Prostate gland (tissue), 2 donors: ENCODE measurements around the gene RAD21L1. TPM values are rescaled to one million over a fixed set of nuclear protein-coding genes. Genes with fewer than 3 reads are reported as not detected.

ENCODE experiments used
- DNase-seq: peaks from one replicate; pipeline ENCODE4 v3.0.0-alpha.2; 2019; ENCODE audit warnings: low spot score
- H3K27ac ChIP-seq, 2 donors: fragments of 200-600 bp; sonication (generic); 2 replicates each; pipeline ENCODE4 v1.5.1; 2017 to 2019
- H3K27me3 ChIP-seq: fragments of 200-600 bp; sonication (generic); replicated peaks from 2 replicates; pipeline ENCODE4 v1.5.1; 2019; ENCODE audit not compliant: insufficient read depth
- H3K36me3 ChIP-seq, 2 donors: fragments of 200-600 bp; sonication (generic); 1 replicate in 1 of 2; 2 replicates in 1 of 2; pipeline versions ENCODE4 v1.5.1 to v1.8.1; 2017 to 2019
- H3K4me1 ChIP-seq: fragments of 200-600 bp; sonication (generic); replicated peaks from 2 replicates; pipeline ENCODE4 v1.5.1; 2019
- H3K4me3 ChIP-seq, 2 donors: fragments of 200-600 bp; sonication (generic); 2 replicates each; pipeline ENCODE4 v1.5.1; 2017 to 2019
- H3K9me3 ChIP-seq: fragments of 200-600 bp; sonication (generic); 2 replicates; pipeline ENCODE4 v1.5.1; 2017
- CTCF ChIP-seq, 4 experiments: fragments of 200-600 bp in 2 of 4; fragments of 450-650 bp in 2 of 4; sonication (generic) in 2 of 4; IDR thresholded peaks; 1 replicate in 3 of 4; 2 replicates in 1 of 4; pipeline ENCODE4 v1.5.1; 2016 to 2019; ENCODE audit warnings: antibody characterized with exemption in 4 of 4, mild to moderate bottlenecking in 2 of 4, moderate library complexity in 2 of 4
- POLR2A ChIP-seq: fragments of 450-650 bp; IDR thresholded peaks from one replicate; pipeline ENCODE4 v1.6.1; 2016; ENCODE audit warnings: antibody characterized with exemption, mild to moderate bottlenecking
- POLR2AphosphoS5 ChIP-seq: sonication (generic); formaldehyde crosslinking; IDR thresholded peaks from one replicate; pipeline ENCODE4 v1.6.1; 2017; ENCODE audit warnings: antibody characterized with exemption
- WGBS: methylation state at CpG from one replicate; pipeline ENCODE4 v1.1.5; 2018; 5-methylcytosine and 5-hydroxymethylcytosine counted together
- intact Hi-C: fragments of 100-400 bp; cut with DNase I; formaldehyde crosslinking; loops from one replicate; pipeline ENCODE4 v1.14.2; 2022
- total RNA-seq, 2 donors: library from RNA; depleted of rRNA; stranded (reverse); fragments of >200 nt; gene quantifications; one replicate each; pipeline ENCODE4 v1.1.0, GENCODE V29; 2016

Gene RAD21L1
- total RNA-seq, 2 donors from 2014 or later, result 3.0 TPM; not detected in 1

- H3K4me1 ChIP-seq, result no peaks in the 10 kb centered on the region
- H3K36me3 ChIP-seq, result no peaks in the 10 kb centered on the region
- TF ChIP-seq POLR2A (no peak), POLR2AphosphoS5 (no peak), CTCF (IDR thresholded peaks at IDR 0.05) (no peak)
- H3K27me3 ChIP-seq, result no peaks in the 10 kb centered on the region
- WGBS, result 90% methylated on average over 14 of the region's 14 CpGs
- no peak for DNase-seq
- H3K4me3 ChIP-seq, result no peak overlapping the region
- H3K9me3 ChIP-seq, result no peaks in the 10 kb centered on the region
- intact Hi-C loops, result no loop called here
- H3K27ac ChIP-seq, result no peak overlapping the region
These were observed 71.1 kb downstream of the RAD21L1 start for GRCh38 chr20:1296922-1297321.

DNA sequence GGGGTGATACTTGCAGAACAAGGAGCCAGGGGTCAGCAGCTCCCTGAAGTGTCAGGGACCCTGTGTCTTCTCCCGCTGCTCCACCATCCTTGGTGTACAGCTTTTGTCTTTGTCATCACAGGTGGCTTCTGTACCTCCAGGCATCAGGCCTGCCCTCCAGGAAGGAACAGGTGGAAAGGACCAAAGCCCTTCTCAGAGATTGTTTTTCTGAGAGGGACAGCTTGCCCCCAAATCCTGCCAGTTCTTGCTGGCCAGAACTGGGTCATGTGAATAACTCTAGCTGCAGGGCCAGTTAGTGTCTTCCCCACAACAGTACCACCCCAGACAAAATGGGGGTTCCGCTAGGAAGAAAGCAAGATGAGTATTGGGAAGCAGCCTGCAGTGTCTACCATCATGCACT, 71.6 kb downstream of the RAD21L1 start:
- Histone ChIP-seq H3K27ac (no peak overlapping the region), H3K36me3 (no peaks in the 10 kb centered on the region), H3K4me3 (no peak overlapping the region), H3K4me1 (no peaks in the 10 kb centered on the region), H3K27me3 (no peaks in the 10 kb centered on the region), H3K9me3 (no peaks in the 10 kb centered on the region)
- WGBS, result 100% methylated on average over 2 of the region's 2 CpGs
- TF ChIP-seq POLR2A, result no peak
- TF ChIP-seq CTCF (IDR thresholded peaks at IDR 0.05), result no peak
- no peak for TF ChIP-seq POLR2AphosphoS5
- intact Hi-C loops, result no loop called here
- no peak for DNase-seq

GRCh38 chr20:1298166-1298565, 72.3 kb downstream of the RAD21L1 start:
- no peaks in the 10 kb centered on the region for H3K4me1 ChIP-seq
- intact Hi-C loops, result no loop called here
- TF ChIP-seq POLR2AphosphoS5 (no peak), CTCF (IDR thresholded peaks at IDR 0.05) (no peak), POLR2A (no peak)
- 96% methylated on average over 5 of the region's 5 CpGs for WGBS
- DNase-seq, result no peak
- no peaks in the 10 kb centered on the region for H3K36me3 ChIP-seq
- no peaks in the 10 kb centered on the region for H3K9me3 ChIP-seq
- H3K27ac ChIP-seq, result no peak overlapping the region
- no peaks in the 10 kb centered on the region for H3K27me3 ChIP-seq
- no peak overlapping the region for H3K4me3 ChIP-seq

- intact Hi-C loops, result no loop called here
- Histone ChIP-seq H3K36me3 (no peaks in the 10 kb centered on the region), H3K9me3 (no peaks in the 10 kb centered on the region), H3K4me3 (no peak overlapping the region), H3K4me1 (no peaks in the 10 kb centered on the region), H3K27ac (no peak overlapping the region), H3K27me3 (no peaks in the 10 kb centered on the region)
- WGBS, result 72% methylated on average over 10 of the region's 10 CpGs
- DNase-seq, result no peak
- TF ChIP-seq CTCF (IDR thresholded peaks at IDR 0.05) (no peak), POLR2AphosphoS5 (no peak), POLR2A (no peak)
These were observed 73.2 kb downstream of the RAD21L1 start for GRCh38 chr20:1298888-1299511.

DNA sequence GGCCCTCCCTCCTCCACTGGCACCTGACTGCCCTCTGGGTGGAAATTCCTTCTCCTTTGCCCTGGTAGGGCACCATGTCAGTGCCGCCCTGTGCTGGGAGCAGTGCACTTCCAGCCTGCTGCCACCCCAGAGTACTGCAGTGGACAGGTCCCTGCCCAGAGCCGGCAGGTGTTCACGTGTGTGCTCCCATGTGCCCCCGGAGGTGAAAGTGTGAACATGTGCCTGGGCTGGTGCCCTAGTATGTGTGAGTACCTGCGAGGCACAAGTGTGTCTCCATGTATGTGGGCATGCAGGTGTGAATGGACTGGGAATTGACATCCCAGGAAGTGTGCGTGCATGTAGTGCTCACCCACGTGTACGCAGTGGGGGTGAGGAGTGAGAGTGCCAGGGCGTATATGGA, 73.7 kb downstream of the RAD21L1 start:
- Histone ChIP-seq H3K27ac (no peak overlapping the region), H3K4me1 (no peaks in the 10 kb centered on the region), H3K36me3 (no peaks in the 10 kb centered on the region), H3K9me3 (no peaks in the 10 kb centered on the region), H3K27me3 (no peaks in the 10 kb centered on the region), H3K4me3 (no peak overlapping the region)
- intact Hi-C loops, result no loop called here
- 78% methylated on average over 9 of the region's 9 CpGs for WGBS
- no peak for DNase-seq
- TF ChIP-seq POLR2A, result no peak
- peak in 1 of 4 experiments; percentile 7 for TF ChIP-seq CTCF (IDR thresholded peaks at IDR 0.05)
